GM23248 (cell line): Measurements from ENCODE around the gene NAA80. TPM values are rescaled to one million over a fixed set of nuclear protein-coding genes. Genes with fewer than 3 reads are reported as not detected.

Source experiments
- DNase-seq: peaks from one replicate; pipeline ENCODE4 v3.0.0-alpha.2; 2015
- H2AFZ ChIP-seq: fragments of 200-600 bp; sonication (generic); 2 replicates; pipeline ENCODE4 v1.6.1; 2016; ENCODE audit warnings: antibody characterized with exemption
- H3F3A ChIP-seq: fragments of 200-600 bp; sonication (generic); 2 replicates; pipeline ENCODE4 v1.6.1; 2016; ENCODE audit warnings: mild to moderate bottlenecking, antibody characterized with exemption, mixed run types; ENCODE audit not compliant: insufficient read depth
- H3K27ac ChIP-seq: fragments of 200-600 bp; sonication (generic); 2 replicates; pipeline ENCODE4 v1.5.1; 2016; ENCODE audit warnings: mild to moderate bottlenecking
- H3K27me3 ChIP-seq: fragments of 200-600 bp; sonication (generic); replicated peaks from 2 replicates; pipeline ENCODE4 v1.6.1; 2016; ENCODE audit warnings: mild to moderate bottlenecking; ENCODE audit not compliant: insufficient read depth
- H3K36me3 ChIP-seq: fragments of 200-600 bp; sonication (generic); 2 replicates; pipeline ENCODE4 v1.6.1; 2016; ENCODE audit warnings: low read depth, mild to moderate bottlenecking
- H3K4me1 ChIP-seq: fragments of 200-600 bp; sonication (generic); 2 replicates; pipeline ENCODE4 v1.6.1; 2016; ENCODE audit warnings: mild to moderate bottlenecking; ENCODE audit not compliant: insufficient read depth
- H3K4me2 ChIP-seq: fragments of 200-600 bp; sonication (generic); one replicate; pipeline ENCODE4 v1.6.1; 2016; ENCODE audit warnings: mild to moderate bottlenecking; ENCODE audit not compliant: unreplicated experiment
- H3K4me3 ChIP-seq: fragments of 200-600 bp; sonication (generic); 2 replicates; pipeline ENCODE4 v1.5.1; 2016; ENCODE audit warnings: mild to moderate bottlenecking
- H3K79me2 ChIP-seq: fragments of 200-600 bp; sonication (generic); 2 replicates; pipeline ENCODE4 v1.6.1; 2016; ENCODE audit warnings: mild to moderate bottlenecking; ENCODE audit not compliant: insufficient read depth
- H3K9ac ChIP-seq: fragments of 200-600 bp; sonication (generic); 2 replicates; pipeline ENCODE4 v1.6.1; 2016; ENCODE audit warnings: mild to moderate bottlenecking
- H3K9me2 ChIP-seq: fragments of 200-600 bp; sonication (generic); 2 replicates; pipeline ENCODE4 v1.6.1; 2016; ENCODE audit warnings: mixed run types, mild to moderate bottlenecking, moderate library complexity; ENCODE audit not compliant: insufficient read depth
- H3K9me3 ChIP-seq: fragments of 200-600 bp; sonication (generic); one replicate; pipeline ENCODE4 v1.6.1; 2017; ENCODE audit warnings: low read depth
- H4K20me1 ChIP-seq: fragments of 200-600 bp; sonication (generic); 2 replicates; pipeline ENCODE4 v1.6.0; 2016; ENCODE audit not compliant: insufficient read depth
- EZH2 ChIP-seq: fragments of 200-600 bp; sonication (generic); IDR thresholded peaks from 2 replicates; pipeline ENCODE4 v1.6.1; 2018; ENCODE audit warnings: antibody characterized with exemption, mild to moderate bottlenecking; ENCODE audit not compliant: insufficient read depth, poor library complexity, severe bottlenecking
- EZH2phosphoT487 ChIP-seq: fragments of 200-600 bp; sonication (generic); IDR thresholded peaks from 2 replicates; pipeline ENCODE4 v1.6.1; 2018; ENCODE audit warnings: antibody characterized with exemption, moderate library complexity, mild to moderate bottlenecking, low read depth; ENCODE audit not compliant: insufficient read depth
- WGBS, 2 experiments: methylation state at CpG; one replicate each; pipeline ENCODE4 v1.1.6; 2015 to 2017; ENCODE audit warnings: low lambda C conversion rate in 2 of 2, low coverage in 1 of 2; ENCODE audit errors: missing lambda C conversion rate in 2 of 2; 5-methylcytosine and 5-hydroxymethylcytosine counted together
- in situ Hi-C: fragments of 300-500 bp; cut with MboI; formaldehyde crosslinking; loops from 2 replicates; pipeline ENCODE4 v1.15.0; 2020
- polyA plus RNA-seq: library from polyadenylated mRNA; unstranded; fragments of >200 nt; fragmentation: Nextera tagmentation; extraction: Ambion mirVana; gene quantifications from 2 replicates; pipeline ENCODE4 v1.2.1, GENCODE V29; 2016
- total RNA-seq: library from RNA; depleted of rRNA; stranded (reverse); fragments of >200 nt; shearing (Covaris generic); gene quantifications from 2 replicates; pipeline ENCODE4 v1.2.3, GENCODE V29; 2014

The NAA80 gene
- total and polyA plus RNA-seq, 2 experiments from 2014 or later: 7.8 to 10.8 TPM

DNA sequence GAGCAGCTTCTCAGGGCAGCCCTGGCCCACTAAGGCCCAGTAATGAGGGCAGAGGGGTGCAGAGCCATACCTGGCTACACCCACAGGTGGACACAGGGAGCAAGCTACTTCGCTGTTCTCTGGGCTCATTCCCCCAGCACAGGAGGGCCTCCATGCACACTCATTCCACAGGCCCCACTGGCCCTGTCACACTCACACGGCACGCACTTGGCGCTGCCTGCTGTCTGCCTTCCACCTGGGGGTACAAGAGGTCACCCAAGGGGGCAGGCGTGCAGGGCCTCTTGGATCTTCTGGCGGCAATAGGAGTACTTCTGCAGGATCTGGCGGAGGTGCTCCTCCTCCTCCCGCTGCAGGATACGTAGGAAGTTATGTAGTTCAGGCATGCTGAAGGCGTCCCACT is 31.1 kb upstream of the NAA80 start:
- Histone ChIP-seq H3K4me3 (no peak overlapping the region), H3K27me3 (no peaks in the 10 kb centered on the region), H3F3A (peaks cover 45% of the 10 kb centered on the region), H4K20me1 (no peaks in the 10 kb centered on the region; the same call in 1 of the 2 replicates), H3K79me2 (peaks cover 69% of the 10 kb centered on the region), H3K4me1 (peaks cover 37% of the 10 kb centered on the region), H3K9me2 (no peaks in the 10 kb centered on the region), H3K9ac (no peak overlapping the region), H2AFZ (no peak overlapping the region), H3K36me3 (peaks cover 23% of the 10 kb centered on the region), H3K27ac (no peak overlapping the region), H3K9me3 (no peaks in the 10 kb centered on the region), H3K4me2 (no peak overlapping the region)
- no peak for DNase-seq
- WGBS, 2 experiments: 90 to 92% methylated on average over 10 of the region's 10 CpGs
- in situ Hi-C loops: no loop called here
- TF ChIP-seq EZH2 (no peak), EZH2phosphoT487 (no peak)

GRCh38 chr3:50327943-50328691 is 28.9 kb upstream of the NAA80 start, which contains the start of gene TUSC2:
TUSC2 (minus strand) TSS chr3:50328223; CDS start chr3:50328099, 124 bp downstream.
- Histone ChIP-seq H3K27ac (peak within 1 kb of the TSS; percentile 76), H3K4me3 (peak within 1 kb of the TSS; percentile 82), H4K20me1 (no peaks in the 10 kb centered on the region), H2AFZ (peak within 1 kb of the TSS; percentile 68), H3K4me2 (peak within 1 kb of the TSS; percentile 79), H3F3A (peaks cover 31% of the 10 kb centered on the region), H3K27me3 (no peaks in the 10 kb centered on the region), H3K4me1 (peaks cover 15% of the 10 kb centered on the region), H3K9ac (peak within 1 kb of the TSS; percentile 88), H3K9me2 (no peaks in the 10 kb centered on the region), H3K36me3 (peaks cover 23% of the 10 kb centered on the region), H3K9me3 (no peaks in the 10 kb centered on the region), H3K79me2 (peaks cover 47% of the 10 kb centered on the region)
- peak; percentile 100 for DNase-seq
- WGBS, 2 experiments: 1% methylated on average over 36 to 37 of the region's 55 CpGs
- in situ Hi-C loops: no loop called here
- TF ChIP-seq EZH2phosphoT487 (no peak), EZH2 (no peak)

- H3K36me3 ChIP-seq: peaks cover 23% of the 10 kb centered on the region
- DNase-seq: no peak
- H3K4me1 ChIP-seq: peaks cover 17% of the 10 kb centered on the region
- WGBS, 2 experiments: 51 to 52% methylated on average over 4 of the region's 4 CpGs
- H2AFZ ChIP-seq: no peak overlapping the region
- no peaks in the 10 kb centered on the region for H3K9me2 ChIP-seq
- TF ChIP-seq EZH2 (no peak), EZH2phosphoT487 (no peak)
- no peaks in the 10 kb centered on the region for H3K9me3 ChIP-seq
- peak overlapping the region; percentile 82 for H3K4me3 ChIP-seq
- peak overlapping the region; percentile 88 for H3K9ac ChIP-seq
- peaks cover 31% of the 10 kb centered on the region for H3F3A ChIP-seq
- H3K4me2 ChIP-seq: peak overlapping the region; percentile 79
- H3K27ac ChIP-seq: 0 out of 2 replicates have a peak overlapping the region, but pooled peaks have one; percentile 76
- no peaks in the 10 kb centered on the region for H4K20me1 ChIP-seq
- H3K79me2 ChIP-seq: peaks cover 37% of the 10 kb centered on the region
- H3K27me3 ChIP-seq: no peaks in the 10 kb centered on the region
- in situ Hi-C loops: no loop called here
Observed at GRCh38 chr3:50327129-50327528, 27.9 kb upstream of the NAA80 start.

DNA sequence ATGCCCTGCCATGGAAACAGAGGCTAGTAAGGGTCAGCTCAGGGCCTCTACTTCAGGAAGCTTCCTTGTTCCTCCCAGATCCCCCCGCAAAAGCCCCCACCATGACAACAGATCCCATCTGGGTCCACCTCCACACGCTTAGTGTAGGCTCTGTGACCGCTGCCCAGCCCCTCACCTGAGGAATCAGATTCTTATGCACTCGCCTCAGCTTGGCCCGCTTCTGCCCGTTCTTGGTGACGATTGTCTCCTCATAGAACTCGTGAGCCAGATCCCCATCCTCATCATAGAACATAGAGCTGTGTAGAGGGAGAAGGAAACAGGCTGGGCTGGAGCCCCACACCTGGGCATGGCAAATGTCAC is 27.0 kb upstream of the NAA80 start:
- Histone ChIP-seq H3K9ac (no peak overlapping the region; the same call in 1 of the 2 replicates), H3K9me3 (no peaks in the 10 kb centered on the region), H3K36me3 (peaks cover 21% of the 10 kb centered on the region), H4K20me1 (no peaks in the 10 kb centered on the region), H2AFZ (no peak overlapping the region), H3K79me2 (peaks cover 27% of the 10 kb centered on the region), H3K27ac (no peak overlapping the region), H3K27me3 (no peaks in the 10 kb centered on the region), H3K9me2 (no peaks in the 10 kb centered on the region), H3K4me3 (no peak overlapping the region), H3F3A (peaks cover 29% of the 10 kb centered on the region), H3K4me2 (no peak overlapping the region), H3K4me1 (peaks cover 21% of the 10 kb centered on the region)
- in situ Hi-C loops: no loop called here
- no peak for TF ChIP-seq EZH2phosphoT487
- no peak for TF ChIP-seq EZH2
- WGBS, 2 experiments: 96 to 99% methylated on average over 8 of the region's 8 CpGs
- DNase-seq: no peak
